DOHH2 (cell line): ENCODE data around the gene LEKR1.

Source experiments
- CTCF ChIP-seq: fragments of 200-600 bp; sonication (generic); IDR thresholded peaks from one replicate; pipeline ENCODE4 v1.5.1; 2014; ENCODE audit warnings: antibody characterized with exemption, mild to moderate bottlenecking, low read depth, low read length; ENCODE audit not compliant: poor library complexity, severe bottlenecking
- EZH2phosphoT487 ChIP-seq: fragments of 200-600 bp; sonication (generic); IDR thresholded peaks from 2 replicates; pipeline ENCODE4 v1.6.1; 2017; ENCODE audit warnings: borderline replicate concordance, mild to moderate bottlenecking, antibody characterized with exemption, low read length, moderate library complexity, mixed read lengths

- TF ChIP-seq CTCF (no peak), EZH2phosphoT487 (no peak)
Observed at GRCh38 chr3:157027861-157028745, 201.9 kb downstream of the LEKR1 start.
